GM12874 (cell line): ENCODE measurements around the gene NLRP1.

Source experiments
- TF ChIP-seq, protein P1 (sequence below): IDR thresholded peaks from 2 replicates; pipeline ENCODE4 v1.5.1; 2011; ENCODE audit warnings: low read depth, mild to moderate bottlenecking, control low read depth, low read length, moderate library complexity; ENCODE audit not compliant: insufficient read depth

Gene NLRP1

DNA sequence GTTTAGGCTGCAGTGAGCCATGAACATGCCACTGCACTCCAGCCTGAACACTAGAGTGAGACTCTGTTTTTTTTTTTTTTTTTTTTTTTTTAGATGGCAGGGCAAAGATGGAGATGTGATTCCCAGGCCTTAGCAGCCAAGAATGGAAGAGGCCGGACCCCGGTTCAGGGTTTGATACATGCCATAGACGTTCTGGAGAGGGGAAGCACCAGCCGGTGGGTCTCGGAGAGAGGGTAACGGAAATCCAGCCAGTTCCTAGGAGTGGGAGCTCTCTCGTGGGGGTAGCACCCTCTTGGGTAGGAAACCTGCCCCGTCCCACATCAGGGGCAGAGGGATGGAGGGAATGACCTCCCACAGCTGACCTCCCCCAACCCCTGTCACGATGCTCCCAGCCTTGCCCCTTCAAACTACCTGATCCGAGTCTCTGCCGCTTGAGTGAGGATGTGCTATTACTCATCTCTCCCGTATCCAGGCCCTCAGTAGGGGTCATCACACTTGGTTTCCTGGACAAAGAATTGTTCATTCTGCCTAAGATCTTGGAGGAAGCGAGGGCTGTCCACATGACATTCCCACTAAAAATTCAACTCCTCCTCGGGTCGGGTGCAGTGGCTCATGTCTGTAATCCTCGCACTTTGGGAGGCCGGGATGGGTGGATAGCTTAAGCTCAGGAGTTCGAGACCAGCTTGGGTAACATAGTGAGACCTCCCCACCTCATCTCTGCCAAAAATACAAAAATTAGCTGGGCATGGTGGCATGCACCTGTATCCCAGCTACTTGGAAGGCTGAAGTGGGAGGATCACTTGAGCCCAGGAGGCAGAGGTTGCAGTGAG is 50.6 kb downstream of the NLRP1 start:
- TF ChIP-seq, protein P1, sequence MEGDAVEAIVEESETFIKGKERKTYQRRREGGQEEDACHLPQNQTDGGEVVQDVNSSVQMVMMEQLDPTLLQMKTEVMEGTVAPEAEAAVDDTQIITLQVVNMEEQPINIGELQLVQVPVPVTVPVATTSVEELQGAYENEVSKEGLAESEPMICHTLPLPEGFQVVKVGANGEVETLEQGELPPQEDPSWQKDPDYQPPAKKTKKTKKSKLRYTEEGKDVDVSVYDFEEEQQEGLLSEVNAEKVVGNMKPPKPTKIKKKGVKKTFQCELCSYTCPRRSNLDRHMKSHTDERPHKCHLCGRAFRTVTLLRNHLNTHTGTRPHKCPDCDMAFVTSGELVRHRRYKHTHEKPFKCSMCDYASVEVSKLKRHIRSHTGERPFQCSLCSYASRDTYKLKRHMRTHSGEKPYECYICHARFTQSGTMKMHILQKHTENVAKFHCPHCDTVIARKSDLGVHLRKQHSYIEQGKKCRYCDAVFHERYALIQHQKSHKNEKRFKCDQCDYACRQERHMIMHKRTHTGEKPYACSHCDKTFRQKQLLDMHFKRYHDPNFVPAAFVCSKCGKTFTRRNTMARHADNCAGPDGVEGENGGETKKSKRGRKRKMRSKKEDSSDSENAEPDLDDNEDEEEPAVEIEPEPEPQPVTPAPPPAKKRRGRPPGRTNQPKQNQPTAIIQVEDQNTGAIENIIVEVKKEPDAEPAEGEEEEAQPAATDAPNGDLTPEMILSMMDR, result no peak

DNA sequence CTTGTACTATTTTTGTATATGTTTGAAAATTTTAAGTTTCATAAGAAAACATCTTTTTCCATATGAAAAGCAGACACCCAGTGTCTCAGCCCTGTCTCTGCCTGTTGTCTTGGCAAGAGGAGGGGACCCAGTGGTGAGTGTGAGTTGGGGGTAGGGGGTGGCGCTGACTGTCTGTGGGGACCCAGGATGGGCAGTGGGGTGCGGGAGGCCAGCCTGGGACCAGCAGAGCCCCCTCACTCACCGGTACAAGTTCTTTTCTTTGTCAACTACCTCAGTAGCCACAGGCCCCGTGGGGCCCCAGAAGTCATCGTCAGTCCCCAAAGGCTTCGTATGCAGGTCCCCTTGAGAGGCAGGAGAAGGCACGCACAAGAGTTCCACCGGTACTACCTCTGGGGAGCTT is 51.7 kb downstream of the NLRP1 start:
- TF ChIP-seq, protein P1, result no peak

DNA sequence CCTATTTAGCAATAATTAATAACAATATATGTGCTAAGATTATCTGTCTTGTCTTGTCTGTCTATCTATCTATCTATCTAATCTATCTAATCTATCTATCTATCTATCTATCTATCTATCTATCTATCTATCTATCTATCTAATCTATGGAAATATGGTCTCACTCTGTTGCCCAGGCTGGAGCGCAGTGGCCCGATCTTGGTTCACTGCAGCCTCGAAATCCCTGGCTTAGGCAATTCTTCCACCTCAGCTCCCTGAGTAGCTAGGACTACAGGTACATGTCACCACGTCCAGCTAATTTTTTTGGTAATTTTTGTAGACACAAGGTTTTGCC is 53.3 kb downstream of the NLRP1 start:
- TF ChIP-seq, protein P1, result no peak

DNA sequence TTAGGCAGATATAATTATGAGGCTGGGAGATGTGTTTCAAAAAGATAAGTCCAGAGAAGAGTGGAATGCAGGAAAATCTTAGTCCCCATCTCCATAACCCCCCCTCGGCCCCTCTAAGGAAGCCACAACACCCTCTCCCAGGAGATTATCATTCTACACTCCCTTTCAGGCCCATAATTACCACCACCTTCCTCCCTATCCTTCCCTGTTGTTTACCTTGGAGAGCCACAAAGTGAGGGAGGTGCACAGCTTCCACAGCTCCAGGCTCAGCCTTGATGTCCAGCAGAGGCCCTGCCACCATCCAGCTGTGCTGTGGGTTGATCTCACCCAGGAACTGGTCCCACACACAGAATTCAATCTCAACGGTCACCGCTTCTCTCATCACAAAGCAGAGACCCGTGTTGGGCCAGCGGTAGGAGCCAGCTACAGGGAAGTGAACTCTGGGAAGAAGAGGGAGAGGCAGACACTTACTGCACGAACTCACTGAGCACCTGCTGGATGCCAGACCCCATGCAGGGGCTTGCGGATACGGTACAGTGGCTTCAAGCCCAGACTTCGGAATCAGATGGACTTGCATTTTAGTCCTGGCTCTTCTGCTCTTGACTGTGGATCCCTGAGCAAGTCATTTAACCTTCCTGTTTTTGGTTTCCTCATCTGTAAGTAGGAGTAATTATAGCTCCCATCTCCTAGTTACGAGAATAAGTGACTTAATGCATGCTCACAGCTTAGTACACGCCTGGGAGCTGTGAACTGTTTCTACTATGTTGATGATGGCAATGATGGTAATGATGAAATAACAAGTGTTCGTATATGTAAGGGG is 53.8 kb downstream of the NLRP1 start:
- TF ChIP-seq, protein P1, result no peak

DNA sequence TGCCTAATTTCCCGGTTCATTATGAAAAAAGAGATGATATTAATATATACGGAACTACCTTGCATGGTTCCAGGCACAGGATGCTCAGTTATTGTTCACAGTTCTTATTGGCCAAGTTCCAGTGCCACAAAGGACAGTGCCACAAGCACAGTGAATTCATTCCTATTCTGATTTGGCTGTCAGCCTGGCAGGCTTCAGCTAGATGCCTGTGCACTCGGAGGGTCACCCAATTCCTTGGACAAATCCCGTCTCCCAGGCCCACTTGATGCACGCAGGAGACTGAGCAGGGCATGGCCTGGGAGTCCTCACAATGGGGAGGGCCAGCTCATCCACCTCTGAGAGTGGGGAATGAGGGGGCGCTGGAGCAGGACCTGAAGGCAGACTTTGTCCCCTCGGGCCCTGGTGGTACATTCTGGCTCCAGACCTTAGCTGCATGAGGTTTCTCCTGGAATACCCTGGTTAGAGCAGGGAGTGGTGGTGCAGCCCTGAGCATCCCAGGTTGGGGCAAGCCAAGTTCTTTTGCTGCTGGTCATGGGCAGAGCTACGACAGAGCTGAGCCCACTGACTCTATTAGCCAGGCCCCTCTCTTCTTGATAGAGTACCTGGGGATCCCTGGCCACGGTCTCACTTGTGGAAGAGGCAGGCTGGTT is 56.6 kb downstream of the NLRP1 start:
- TF ChIP-seq, protein P1, result no peak

DNA sequence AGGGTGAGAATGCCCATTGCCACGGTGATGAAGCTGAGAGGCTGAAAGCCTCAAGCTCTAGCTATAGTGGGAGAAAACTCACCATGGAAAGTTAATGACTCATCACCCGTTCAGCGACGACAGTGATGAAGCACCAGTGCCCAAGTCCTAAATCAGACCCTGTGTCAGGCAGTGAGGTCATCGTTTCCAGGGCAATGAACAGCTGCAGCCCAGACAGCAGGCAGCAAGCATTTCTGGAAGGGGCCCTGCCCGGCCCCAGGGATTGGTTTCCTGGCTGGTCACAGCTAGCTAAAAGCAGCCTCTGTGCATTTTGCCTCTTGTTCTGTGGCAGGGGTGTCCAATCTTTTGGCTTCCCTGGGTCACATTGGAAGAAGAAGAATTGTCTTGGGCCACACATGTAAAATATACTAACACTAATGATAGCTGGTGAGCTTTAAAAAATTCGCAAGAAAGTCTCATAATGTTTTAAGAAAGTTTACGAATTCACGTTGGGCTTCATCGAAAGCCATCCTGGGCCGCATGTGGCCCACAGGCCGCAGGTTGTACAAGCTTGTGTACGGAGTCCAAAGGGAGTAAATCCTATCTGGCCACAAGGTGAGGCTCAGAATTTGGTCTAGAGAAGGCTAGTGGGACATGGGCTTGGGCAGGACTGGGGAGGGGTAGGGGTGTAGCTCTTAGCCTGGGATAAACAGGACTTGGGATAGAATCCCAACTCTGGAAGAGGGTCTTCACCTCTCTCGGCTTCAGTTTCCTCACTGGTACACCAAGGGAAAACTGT is 57.3 kb downstream of the NLRP1 start:
- TF ChIP-seq, protein P1, result no peak

DNA sequence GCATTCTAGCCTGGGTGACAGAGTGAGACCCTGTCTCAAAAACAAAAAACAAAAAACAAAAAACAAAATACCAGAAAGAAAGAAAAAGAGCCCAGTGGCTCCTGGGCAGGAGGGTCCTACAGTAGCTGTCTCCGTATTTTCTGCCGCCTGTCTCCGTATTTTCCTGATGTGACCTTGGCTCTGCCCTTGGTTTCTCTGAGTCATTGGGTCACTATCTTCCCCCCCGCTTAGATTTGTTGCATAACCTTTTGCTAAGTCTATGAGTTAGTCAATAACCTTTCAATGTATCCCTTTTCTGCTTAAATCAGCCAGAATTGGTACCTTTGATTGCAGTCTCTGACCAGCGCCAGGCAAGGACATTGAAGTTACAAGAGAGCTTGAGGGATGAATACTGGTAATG is 61.1 kb downstream of the NLRP1 start:
- TF ChIP-seq, protein P1, result no peak
